Fibroblast of pulmonary artery (primary cell): ENCODE data around the gene HDDC3.

Experiments used
- DNase-seq: peaks from one replicate; pipeline ENCODE4 v3.0.0-alpha.2; 2010; ENCODE audit warnings: low read depth
- H3K4me3 ChIP-seq: replicated peaks from 2 replicates; pipeline ENCODE4 v1.5.1; 2011; ENCODE audit warnings: low read depth, mild to moderate bottlenecking, control low read depth, low read length, moderate library complexity
- CTCF ChIP-seq: IDR thresholded peaks from 2 replicates; pipeline ENCODE4 v1.5.1; 2011; ENCODE audit warnings: mild to moderate bottlenecking, control low read depth, low read length, inconsistent platforms; ENCODE audit errors: missing control alignments

The HDDC3 gene

GRCh38 chr15:90931828-90932659 lies at the start of gene HDDC3:
Gene HDDC3, minus strand, starts transcription at chr15:90932549. Its CDS starts 9 bp downstream, at chr15:90932540.
- TF ChIP-seq CTCF = peak; percentile 75
- DNase-seq = peak; percentile 83
- peak within 1 kb of the TSS; percentile 64 for H3K4me3 ChIP-seq

GRCh38 chr15:90982135-90982534 lies 49.8 kb upstream of the HDDC3 start:
- no peak overlapping the region for H3K4me3 ChIP-seq
- DNase-seq = peak; percentile 65
- TF ChIP-seq CTCF = no peak

GRCh38 chr15:90981681-90982080 lies 49.3 kb upstream of the HDDC3 start:
- DNase-seq = no peak
- H3K4me3 ChIP-seq = no peak overlapping the region
- no peak for TF ChIP-seq CTCF

- no peak for DNase-seq
- H3K4me3 ChIP-seq = no peak overlapping the region
- no peak for TF ChIP-seq CTCF
These were observed 47.2 kb upstream of the HDDC3 start for GRCh38 chr15:90979582-90979981.

- no peak for DNase-seq
- TF ChIP-seq CTCF = no peak
- no peak overlapping the region for H3K4me3 ChIP-seq
These were observed 41.9 kb upstream of the HDDC3 start for GRCh38 chr15:90974216-90974615.

- TF ChIP-seq CTCF = no peak
- DNase-seq = no peak
- H3K4me3 ChIP-seq = no peak overlapping the region
These were observed 39.8 kb upstream of the HDDC3 start for GRCh38 chr15:90972133-90972532.

GRCh38 chr15:90970274-90970673 lies 37.9 kb upstream of the HDDC3 start:
- no peak overlapping the region for H3K4me3 ChIP-seq
- TF ChIP-seq CTCF = no peak

More at GRCh38 chr15:90970274-90970673, 37.9 kb upstream of the HDDC3 start:
- DNase-seq = no peak
